HEK293 (cell line): ENCODE measurements around the gene NME3.
A peak's percentile ranks its signal among the peaks of the same experiment; 100 is the strongest.

Source experiments
- BCL11B ChIP-seq: fragments of 450-650 bp; formaldehyde crosslinking; IDR thresholded peaks from 2 replicates; pipeline ENCODE4 v1.5.1; 2016; ENCODE audit warnings: low read depth, missing biosample characterization, missing genetic modification characterization
- IKZF3 ChIP-seq: fragments of 450-650 bp; IDR thresholded peaks from 2 replicates; pipeline ENCODE4 v1.5.0; 2018; ENCODE audit warnings: missing biosample characterization, mild to moderate bottlenecking, missing genetic modification characterization, moderate library complexity
- MEIS1 ChIP-seq: sonication (generic); formaldehyde crosslinking; IDR thresholded peaks from 2 replicates; pipeline ENCODE4 v1.8.1; 2022; ENCODE audit warnings: missing genetic modification reagents, mild to moderate bottlenecking, borderline replicate concordance
- ZEB2 ChIP-seq: fragments of 450-650 bp; formaldehyde crosslinking; IDR thresholded peaks from 2 replicates; pipeline ENCODE4 v1.5.1; 2016; ENCODE audit warnings: missing biosample characterization, missing genetic modification characterization
- ZFP41 ChIP-seq: fragments of 450-650 bp; formaldehyde crosslinking; IDR thresholded peaks from 2 replicates; pipeline ENCODE4 v1.5.1; 2016; ENCODE audit warnings: missing biosample characterization, missing genetic modification characterization, borderline replicate concordance
- ZNF114 ChIP-seq: fragments of 450-650 bp; formaldehyde crosslinking; IDR thresholded peaks from 2 replicates; pipeline ENCODE4 v1.5.0; 2017; ENCODE audit warnings: missing biosample characterization, missing genetic modification characterization
- ZNF140 ChIP-seq: fragments of 450-650 bp; formaldehyde crosslinking; IDR thresholded peaks from 2 replicates; pipeline ENCODE4 v1.5.1; 2016; ENCODE audit warnings: missing biosample characterization, missing genetic modification characterization
- ZNF175 ChIP-seq: fragments of 450-650 bp; formaldehyde crosslinking; IDR thresholded peaks from 2 replicates; pipeline ENCODE4 v1.5.1; 2016; ENCODE audit warnings: missing biosample characterization, missing genetic modification characterization
- ZNF248 ChIP-seq: fragments of 450-650 bp; formaldehyde crosslinking; IDR thresholded peaks from 2 replicates; pipeline ENCODE4 v1.5.1; 2017; ENCODE audit warnings: missing biosample characterization, missing genetic modification characterization
- ZNF558 ChIP-seq: fragments of 450-650 bp; formaldehyde crosslinking; IDR thresholded peaks from 2 replicates; pipeline ENCODE4 v1.5.1; 2016; ENCODE audit warnings: missing biosample characterization, missing genetic modification characterization
- TF ChIP-seq, protein P1 (sequence below): fragments of 450-650 bp; formaldehyde crosslinking; IDR thresholded peaks from 2 replicates; pipeline ENCODE4 v1.5.1; 2016; ENCODE audit warnings: missing biosample characterization, missing genetic modification characterization
- TF ChIP-seq, protein P2 (sequence below): fragments of 450-650 bp; formaldehyde crosslinking; IDR thresholded peaks from 2 replicates; pipeline ENCODE4 v1.5.1; 2016; ENCODE audit warnings: missing biosample characterization, missing genetic modification characterization, low read depth
- TF ChIP-seq, protein P3 (sequence below): fragments of 450-650 bp; formaldehyde crosslinking; IDR thresholded peaks from 2 replicates; pipeline ENCODE4 v1.5.1; 2016; ENCODE audit warnings: missing biosample characterization, missing genetic modification characterization

DNA sequence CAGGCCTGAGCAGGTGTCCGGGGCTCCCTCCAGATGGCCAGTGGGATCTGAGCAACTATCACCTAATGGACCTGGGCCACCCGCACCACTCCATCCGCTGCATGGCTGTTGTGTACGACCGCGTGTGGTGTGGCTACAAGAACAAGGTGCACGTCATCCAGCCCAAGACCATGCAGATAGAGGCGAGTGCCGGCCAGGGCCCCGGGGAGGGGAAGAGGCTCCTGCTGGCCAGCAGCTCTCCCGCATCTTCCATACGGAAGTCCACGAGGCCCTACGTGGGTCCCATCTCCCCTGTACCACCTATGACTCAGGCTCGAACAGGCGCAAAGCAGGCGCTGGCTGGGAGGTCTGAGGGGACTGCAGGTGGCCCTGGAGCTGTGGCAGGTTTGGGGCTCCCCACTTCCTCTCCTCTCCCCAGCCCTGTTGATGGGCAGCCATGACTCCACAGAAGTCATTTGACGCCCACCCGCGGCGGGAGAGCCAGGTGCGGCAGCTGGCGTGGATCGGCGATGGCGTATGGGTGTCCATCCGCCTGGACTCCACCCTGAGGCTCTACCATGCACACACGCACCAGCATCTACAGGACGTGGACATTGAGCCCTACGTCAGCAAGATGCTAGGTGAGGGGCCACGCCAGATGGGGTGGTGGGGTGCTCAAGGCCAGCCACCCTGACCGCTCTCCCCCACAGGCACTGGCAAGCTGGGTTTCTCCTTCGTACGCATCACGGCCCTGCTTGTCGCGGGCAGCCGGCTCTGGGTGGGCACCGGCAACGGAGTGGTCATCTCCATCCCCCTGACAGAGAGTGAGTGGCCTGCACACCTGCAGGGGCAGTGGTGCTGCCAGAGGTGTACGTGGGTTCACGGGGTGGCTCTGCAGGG is 4.0 kb downstream of the NME3 start:
- TF ChIP-seq ZNF248 (no peak), ZEB2 (tag by site-specific recombination) (no peak), ZNF558 (tag by site-specific recombination) (no peak), IKZF3 (tag by site-specific recombination) (no peak), ZNF114 (no peak), ZNF175 (no peak), ZFP41 (no peak), ZNF140 (no peak), BCL11B (tag by site-specific recombination) (peak; percentile 68; the same call in 1 of the 2 replicates), MEIS1 (CRISPR knock-in tag) (no peak)
- TF ChIP-seq, protein P1, sequence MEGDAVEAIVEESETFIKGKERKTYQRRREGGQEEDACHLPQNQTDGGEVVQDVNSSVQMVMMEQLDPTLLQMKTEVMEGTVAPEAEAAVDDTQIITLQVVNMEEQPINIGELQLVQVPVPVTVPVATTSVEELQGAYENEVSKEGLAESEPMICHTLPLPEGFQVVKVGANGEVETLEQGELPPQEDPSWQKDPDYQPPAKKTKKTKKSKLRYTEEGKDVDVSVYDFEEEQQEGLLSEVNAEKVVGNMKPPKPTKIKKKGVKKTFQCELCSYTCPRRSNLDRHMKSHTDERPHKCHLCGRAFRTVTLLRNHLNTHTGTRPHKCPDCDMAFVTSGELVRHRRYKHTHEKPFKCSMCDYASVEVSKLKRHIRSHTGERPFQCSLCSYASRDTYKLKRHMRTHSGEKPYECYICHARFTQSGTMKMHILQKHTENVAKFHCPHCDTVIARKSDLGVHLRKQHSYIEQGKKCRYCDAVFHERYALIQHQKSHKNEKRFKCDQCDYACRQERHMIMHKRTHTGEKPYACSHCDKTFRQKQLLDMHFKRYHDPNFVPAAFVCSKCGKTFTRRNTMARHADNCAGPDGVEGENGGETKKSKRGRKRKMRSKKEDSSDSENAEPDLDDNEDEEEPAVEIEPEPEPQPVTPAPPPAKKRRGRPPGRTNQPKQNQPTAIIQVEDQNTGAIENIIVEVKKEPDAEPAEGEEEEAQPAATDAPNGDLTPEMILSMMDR (tag by site-specific recombination): no peak
- TF ChIP-seq, protein P2, sequence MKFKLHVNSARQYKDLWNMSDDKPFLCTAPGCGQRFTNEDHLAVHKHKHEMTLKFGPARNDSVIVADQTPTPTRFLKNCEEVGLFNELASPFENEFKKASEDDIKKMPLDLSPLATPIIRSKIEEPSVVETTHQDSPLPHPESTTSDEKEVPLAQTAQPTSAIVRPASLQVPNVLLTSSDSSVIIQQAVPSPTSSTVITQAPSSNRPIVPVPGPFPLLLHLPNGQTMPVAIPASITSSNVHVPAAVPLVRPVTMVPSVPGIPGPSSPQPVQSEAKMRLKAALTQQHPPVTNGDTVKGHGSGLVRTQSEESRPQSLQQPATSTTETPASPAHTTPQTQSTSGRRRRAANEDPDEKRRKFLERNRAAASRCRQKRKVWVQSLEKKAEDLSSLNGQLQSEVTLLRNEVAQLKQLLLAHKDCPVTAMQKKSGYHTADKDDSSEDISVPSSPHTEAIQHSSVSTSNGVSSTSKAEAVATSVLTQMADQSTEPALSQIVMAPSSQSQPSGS (tag by site-specific recombination): no peak
- TF ChIP-seq, protein P3, sequence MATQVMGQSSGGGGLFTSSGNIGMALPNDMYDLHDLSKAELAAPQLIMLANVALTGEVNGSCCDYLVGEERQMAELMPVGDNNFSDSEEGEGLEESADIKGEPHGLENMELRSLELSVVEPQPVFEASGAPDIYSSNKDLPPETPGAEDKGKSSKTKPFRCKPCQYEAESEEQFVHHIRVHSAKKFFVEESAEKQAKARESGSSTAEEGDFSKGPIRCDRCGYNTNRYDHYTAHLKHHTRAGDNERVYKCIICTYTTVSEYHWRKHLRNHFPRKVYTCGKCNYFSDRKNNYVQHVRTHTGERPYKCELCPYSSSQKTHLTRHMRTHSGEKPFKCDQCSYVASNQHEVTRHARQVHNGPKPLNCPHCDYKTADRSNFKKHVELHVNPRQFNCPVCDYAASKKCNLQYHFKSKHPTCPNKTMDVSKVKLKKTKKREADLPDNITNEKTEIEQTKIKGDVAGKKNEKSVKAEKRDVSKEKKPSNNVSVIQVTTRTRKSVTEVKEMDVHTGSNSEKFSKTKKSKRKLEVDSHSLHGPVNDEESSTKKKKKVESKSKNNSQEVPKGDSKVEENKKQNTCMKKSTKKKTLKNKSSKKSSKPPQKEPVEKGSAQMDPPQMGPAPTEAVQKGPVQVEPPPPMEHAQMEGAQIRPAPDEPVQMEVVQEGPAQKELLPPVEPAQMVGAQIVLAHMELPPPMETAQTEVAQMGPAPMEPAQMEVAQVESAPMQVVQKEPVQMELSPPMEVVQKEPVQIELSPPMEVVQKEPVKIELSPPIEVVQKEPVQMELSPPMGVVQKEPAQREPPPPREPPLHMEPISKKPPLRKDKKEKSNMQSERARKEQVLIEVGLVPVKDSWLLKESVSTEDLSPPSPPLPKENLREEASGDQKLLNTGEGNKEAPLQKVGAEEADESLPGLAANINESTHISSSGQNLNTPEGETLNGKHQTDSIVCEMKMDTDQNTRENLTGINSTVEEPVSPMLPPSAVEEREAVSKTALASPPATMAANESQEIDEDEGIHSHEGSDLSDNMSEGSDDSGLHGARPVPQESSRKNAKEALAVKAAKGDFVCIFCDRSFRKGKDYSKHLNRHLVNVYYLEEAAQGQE: no peak
